ENCODE results near the gene AMMECR1. TPM values are rescaled to one million over a fixed set of nuclear protein-coding genes. Genes with fewer than 3 reads are reported as not detected.

AMMECR1 gene
- total and polyA plus RNA-seq, 2 of the 4 experiments (the other 2 are of a cell fraction), result 7.0 to 11.3 TPM

DNA sequence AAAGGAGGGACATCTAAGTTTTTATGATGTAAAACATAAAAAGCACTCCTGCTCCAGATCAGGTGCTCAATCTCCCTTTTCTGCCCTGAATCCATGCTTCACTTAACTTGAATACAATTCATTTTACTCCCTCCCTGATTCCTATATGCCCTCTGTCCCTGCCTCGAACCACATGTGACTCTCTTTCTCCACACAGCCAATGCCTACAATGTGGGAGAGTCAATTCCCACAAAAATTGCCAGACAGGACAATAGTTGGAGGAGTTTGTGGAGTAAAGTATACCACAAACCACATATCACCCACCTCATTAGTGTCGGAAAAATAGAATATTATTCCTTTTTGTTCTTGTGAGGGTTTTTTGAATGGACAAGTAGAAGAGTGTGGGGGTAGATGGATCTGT, 9.7 kb downstream of the AMMECR1 start:
- WGBS, 2 experiments (ENCODE audit: extremely low coverage in 2 of 2, insufficient read length in 1 of 2), result no CpG with 5 or more reads among the region's 2 CpGs
- in situ Hi-C loops (cut with MboI; ENCODE audit: low sequenced_read_pairs), result no loop called here
- dilution Hi-C loops (cut with HindIII; ENCODE audit: low sequenced_read_pairs, unreplicated experiment), result no loop called here

More for the DNA sequence above, 9.7 kb downstream of the AMMECR1 start:
- no peak for TF ChIP-seq RAD21 (IDR thresholded peaks at IDR 0.05; ENCODE audit: low read length)
- TF ChIP-seq MAZ (IDR thresholded peaks at IDR 0.05; ENCODE audit: borderline replicate concordance, low read depth, low read length), result no peak
- no peak for TF ChIP-seq MXI1 (IDR thresholded peaks at IDR 0.05; ENCODE audit: borderline replicate concordance, low read depth, low read length)
- no peak for TF ChIP-seq POLR2A (IDR thresholded peaks at IDR 0.05; ENCODE audit: low read depth, low read length)
- TF ChIP-seq, protein P1, sequence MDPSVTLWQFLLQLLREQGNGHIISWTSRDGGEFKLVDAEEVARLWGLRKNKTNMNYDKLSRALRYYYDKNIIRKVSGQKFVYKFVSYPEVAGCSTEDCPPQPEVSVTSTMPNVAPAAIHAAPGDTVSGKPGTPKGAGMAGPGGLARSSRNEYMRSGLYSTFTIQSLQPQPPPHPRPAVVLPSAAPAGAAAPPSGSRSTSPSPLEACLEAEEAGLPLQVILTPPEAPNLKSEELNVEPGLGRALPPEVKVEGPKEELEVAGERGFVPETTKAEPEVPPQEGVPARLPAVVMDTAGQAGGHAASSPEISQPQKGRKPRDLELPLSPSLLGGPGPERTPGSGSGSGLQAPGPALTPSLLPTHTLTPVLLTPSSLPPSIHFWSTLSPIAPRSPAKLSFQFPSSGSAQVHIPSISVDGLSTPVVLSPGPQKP (IDR thresholded peaks at IDR 0.05; ENCODE audit: borderline replicate concordance, low read depth, low read length), result no peak
- Histone ChIP-seq H3K14ac (replicated peaks; ENCODE audit: low read depth, low read length) (no peak overlapping the region), H3K4me2 (ENCODE audit: low read depth, low read length) (no peak overlapping the region), H4K8ac (ENCODE audit: low read depth in 2 of 2, low read length in 2 of 2) (no peak overlapping the region), H3K79me1 (ENCODE audit: low read depth in 1 of 2, low read length in 2 of 2) (peaks cover 0 to 24% of the 10 kb centered on the region in 2 experiments; a peak in 2 of 4 replicates), H3K4me3 (ENCODE audit: insufficient read depth, low read depth, low read length) (no peak overlapping the region), H2AK9ac (replicated peaks; ENCODE audit: low read depth, low read length, poor library complexity) (no peak overlapping the region), H4K91ac (ENCODE audit: insufficient read depth, low read depth, low read length) (no peak overlapping the region), H3K36me3 (ENCODE audit: control insufficient read depth, insufficient read depth, low read length) (no peaks in the 10 kb centered on the region), H3K9ac (ENCODE audit: low read depth, low read length) (no peak overlapping the region), H2BK20ac (ENCODE audit: low read depth, low read length) (no peak overlapping the region), H3K56ac (ENCODE audit: extremely low read depth, insufficient read depth, low read length) (no peak overlapping the region), H3K4me1 (ENCODE audit: control insufficient read depth, insufficient read depth, low read length) (no peaks in the 10 kb centered on the region; the same call in 1 of the 2 replicates), H3K18ac (ENCODE audit: low read depth, low read length) (no peak overlapping the region), H3K4ac (ENCODE audit: low read depth, low read length) (no peak overlapping the region), H4K5ac (ENCODE audit: low read depth, low read length) (no peak overlapping the region), H2BK5ac (ENCODE audit: low read depth, low read length, poor library complexity, severe bottlenecking) (no peak overlapping the region), H2AFZ (replicated peaks; ENCODE audit: low read length, poor library complexity) (no peak overlapping the region), H3K27me3 (ENCODE audit: control insufficient read depth, insufficient read depth, low read length) (no peaks in the 10 kb centered on the region), H3K9me3 (ENCODE audit: control insufficient read depth, insufficient read depth, low read length) (no peaks in the 10 kb centered on the region), H3K27ac (ENCODE audit: insufficient read depth, low read length) (no peak overlapping the region), H3K9me1 (ENCODE audit: insufficient read depth, low read length) (no peaks in the 10 kb centered on the region), H3K23ac (ENCODE audit: low read depth, low read length) (no peak overlapping the region), H2BK15ac (ENCODE audit: low read depth, low read length) (no peak overlapping the region), H4K20me1 (ENCODE audit: insufficient read depth, low read length) (peaks cover 3% of the 10 kb centered on the region; the same call in 1 of the 2 replicates), H2BK120ac (ENCODE audit: low read depth, low read length) (no peak overlapping the region), H2AK5ac (ENCODE audit: low read depth, low read length) (no peak overlapping the region)
- ChIA-PET POLR2A (ENCODE audit: unreplicated experiment) (no interaction called here), CTCF (no interaction called here)
- intact Hi-C loops (cut with micrococcal nuclease), result no loop called here
- BruUV-seq (replicated peaks), result no TSS peak
- DNase-seq (no peak), ATAC-seq (ENCODE audit: low read depth) (no peak)
